ENCODE measurements around the gene MUC20.
"Not testable (repeated sequence)": the region's sequence is repeated elsewhere in the genome, so short reads cannot be mapped to it uniquely, and the experiment has no call there.

The MUC20 gene

DNA sequence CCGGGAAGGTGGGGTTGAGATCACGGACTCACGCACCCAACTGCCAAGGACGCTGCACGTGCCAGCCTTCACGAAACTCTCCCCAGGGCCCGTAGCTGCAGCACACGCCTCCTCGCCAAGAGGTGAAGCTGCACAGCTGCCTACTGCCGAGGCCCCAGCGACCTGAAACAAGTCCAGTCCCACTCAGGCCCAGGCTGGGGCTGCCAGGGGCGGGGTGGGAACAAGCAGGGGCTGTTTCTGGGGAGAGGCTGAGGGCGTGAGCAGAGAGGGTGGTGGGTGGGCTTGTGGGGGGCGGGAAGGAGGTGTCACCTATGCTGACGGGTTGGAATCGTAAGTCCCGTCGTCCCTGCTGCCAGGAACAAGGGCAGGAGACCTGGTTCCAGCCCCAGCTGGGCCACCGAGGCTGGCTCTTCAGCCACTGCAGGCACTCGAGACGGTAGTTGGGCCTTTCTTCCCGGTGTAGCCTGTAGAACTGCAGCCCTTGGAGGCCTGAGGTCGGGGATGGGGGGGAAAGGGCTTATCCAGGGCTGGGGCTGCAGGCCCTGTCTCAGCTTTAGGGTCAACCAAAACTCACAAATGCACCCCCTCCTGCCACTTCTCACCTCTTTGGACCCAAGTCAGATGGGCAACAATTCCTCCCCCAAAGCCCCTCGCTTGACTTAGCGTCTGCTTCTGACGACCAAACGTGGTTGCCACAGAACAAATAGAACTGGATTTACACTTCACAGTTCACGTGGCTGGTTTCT lies 44.4 kb downstream of the MUC20 start:
- no peak overlapping the region for H3K27ac ChIP-seq
- no peak overlapping the region for H3K4me3 ChIP-seq

DNA sequence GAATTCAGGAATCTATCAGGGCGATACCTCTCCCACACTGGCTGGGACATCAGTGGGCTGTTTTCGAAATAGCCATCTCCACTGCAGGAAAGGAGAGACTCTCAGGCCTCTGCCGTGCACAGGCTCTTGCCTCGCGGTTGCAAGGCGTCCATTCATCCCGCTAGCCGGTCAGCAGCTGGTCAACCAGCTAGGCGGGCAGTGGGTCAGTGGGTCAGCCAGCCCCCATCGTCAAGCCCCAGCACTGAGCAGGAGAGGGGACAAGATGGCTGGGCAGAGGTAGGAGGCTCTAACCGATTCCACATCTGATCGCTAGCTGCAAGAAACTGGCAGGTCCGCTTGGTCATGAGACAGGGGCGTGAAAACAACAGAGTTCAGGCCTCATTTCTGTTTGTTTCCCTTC lies 45.9 kb downstream of the MUC20 start:
- Histone ChIP-seq H3K27ac (no peak overlapping the region), H3K4me3 (no peak overlapping the region)

DNA sequence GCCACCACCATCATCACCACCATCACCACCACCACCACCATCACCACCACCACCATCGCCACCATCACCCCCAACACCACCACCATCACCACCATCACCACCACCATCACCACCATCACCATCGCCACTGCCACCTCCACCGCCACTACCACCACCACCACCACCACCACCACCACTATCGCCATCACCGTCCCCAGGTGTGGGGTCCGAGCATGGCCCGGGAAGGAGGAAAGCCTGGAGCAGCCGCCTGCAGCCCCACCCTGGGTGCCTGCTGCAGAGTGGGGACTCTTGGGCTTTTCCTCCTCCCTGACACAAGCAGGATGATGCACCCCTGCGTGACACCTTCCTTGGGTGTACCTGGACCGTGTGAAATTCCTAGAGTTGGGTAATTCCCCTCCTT lies 47.0 kb downstream of the MUC20 start:
- H3K4me3 ChIP-seq = no peak overlapping the region
- H3K27ac ChIP-seq = no peak overlapping the region

DNA sequence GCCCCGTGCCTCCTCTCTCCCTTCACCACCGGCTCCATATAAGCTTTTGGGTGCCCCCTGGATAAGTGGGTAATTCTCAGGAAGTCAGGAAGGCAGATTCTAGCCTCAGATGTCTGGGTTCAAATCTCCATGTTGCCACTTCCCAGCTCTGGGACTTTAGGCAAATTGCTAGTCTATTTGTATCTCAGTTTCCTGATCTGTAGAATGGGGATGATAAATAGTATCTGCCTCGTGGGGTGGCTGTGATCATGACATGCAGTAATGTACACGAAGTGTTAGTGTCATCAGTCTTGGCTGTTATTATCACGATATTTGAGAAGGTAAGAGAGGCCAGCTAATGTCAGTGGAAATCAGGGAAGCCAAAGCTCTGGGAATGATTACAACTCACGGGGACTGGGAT lies 47.6 kb downstream of the MUC20 start:
- no peak overlapping the region for H3K27ac ChIP-seq
- no peak overlapping the region for H3K4me3 ChIP-seq

DNA sequence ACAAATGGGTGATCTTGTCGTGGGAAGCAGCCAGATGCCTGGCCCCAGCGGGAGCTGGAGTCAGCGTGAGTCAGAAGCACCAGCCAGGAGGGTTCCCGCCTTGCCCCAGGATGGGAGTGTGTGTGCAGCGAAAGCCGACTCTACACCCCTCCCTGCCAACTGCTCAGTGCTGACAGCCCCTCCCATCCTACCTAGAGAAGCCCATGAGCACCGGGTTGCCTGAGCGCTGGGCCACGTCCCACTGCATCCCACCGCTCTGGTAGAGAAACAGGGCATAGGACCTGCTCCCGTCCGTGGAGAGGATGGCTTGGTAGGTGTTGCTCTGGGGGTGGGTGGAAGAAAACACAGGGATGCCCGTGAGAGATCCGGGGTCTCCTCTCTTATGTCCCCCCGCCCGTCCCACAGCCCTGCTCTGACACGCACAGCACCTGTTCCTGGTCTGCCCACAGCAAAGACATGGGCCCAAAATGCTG lies 48.1 kb downstream of the MUC20 start:
- Histone ChIP-seq H3K27ac (no peak overlapping the region), H3K4me3 (no peak overlapping the region)

DNA sequence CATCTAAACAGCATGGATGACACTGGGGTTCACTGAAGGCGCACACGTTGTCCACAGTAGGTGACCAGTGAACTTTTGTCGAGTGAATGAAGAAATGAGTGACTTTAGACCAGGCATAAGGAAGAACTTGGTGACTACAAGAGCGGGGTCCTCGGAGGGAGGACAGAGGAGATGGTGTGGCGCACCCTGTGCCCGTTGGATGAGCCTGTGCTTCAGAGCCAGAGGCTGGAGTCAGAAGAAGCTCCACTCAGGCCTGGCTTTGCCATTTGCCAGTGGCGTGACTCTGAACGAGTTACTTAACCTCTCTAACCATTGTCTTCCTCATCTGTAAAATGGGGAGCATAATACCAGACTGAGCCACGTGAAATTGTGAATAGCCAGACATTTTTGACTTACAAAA lies 48.8 kb downstream of the MUC20 start:
- H3K27ac ChIP-seq = no peak overlapping the region
- H3K4me3 ChIP-seq = no peak overlapping the region

DNA sequence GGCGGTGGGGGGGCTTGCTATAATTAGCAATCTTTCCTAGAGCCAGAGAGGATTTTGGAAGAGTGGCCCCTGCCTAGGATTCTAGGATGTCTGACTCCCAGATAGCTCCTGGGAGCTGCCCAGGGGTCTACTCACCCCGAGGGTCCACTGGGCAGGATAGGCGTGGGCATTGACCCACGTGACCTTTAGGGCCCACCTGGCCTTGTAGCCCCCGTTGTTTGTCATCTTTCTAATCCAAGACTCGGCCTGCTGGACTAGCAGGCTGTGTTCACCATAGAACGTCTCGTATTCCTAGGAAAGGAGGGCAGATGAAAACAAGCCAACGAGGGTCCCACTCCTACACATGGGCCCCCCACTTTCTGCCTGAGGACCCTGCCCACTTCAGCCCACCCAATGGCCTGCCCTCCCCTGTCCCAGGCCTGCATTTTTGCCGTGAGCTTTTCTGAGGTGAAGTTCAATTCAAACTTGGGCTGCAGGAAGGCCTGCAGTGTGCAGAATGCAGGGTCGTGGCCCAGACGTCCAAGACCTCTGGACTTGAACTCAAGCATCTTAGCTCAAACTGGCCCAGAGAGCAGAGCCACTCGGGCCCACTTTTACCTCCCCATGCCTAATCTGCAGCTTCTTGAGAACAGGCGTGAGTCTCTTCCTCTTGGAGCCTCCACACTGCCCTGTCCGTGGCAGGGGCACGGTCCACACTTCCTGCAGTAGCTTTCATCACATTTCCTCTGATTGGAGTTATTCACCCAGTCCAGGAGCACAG lies 49.5 kb downstream of the MUC20 start:
- Histone ChIP-seq H3K27ac (no peak overlapping the region), H3K4me3 (no peak overlapping the region)

DNA sequence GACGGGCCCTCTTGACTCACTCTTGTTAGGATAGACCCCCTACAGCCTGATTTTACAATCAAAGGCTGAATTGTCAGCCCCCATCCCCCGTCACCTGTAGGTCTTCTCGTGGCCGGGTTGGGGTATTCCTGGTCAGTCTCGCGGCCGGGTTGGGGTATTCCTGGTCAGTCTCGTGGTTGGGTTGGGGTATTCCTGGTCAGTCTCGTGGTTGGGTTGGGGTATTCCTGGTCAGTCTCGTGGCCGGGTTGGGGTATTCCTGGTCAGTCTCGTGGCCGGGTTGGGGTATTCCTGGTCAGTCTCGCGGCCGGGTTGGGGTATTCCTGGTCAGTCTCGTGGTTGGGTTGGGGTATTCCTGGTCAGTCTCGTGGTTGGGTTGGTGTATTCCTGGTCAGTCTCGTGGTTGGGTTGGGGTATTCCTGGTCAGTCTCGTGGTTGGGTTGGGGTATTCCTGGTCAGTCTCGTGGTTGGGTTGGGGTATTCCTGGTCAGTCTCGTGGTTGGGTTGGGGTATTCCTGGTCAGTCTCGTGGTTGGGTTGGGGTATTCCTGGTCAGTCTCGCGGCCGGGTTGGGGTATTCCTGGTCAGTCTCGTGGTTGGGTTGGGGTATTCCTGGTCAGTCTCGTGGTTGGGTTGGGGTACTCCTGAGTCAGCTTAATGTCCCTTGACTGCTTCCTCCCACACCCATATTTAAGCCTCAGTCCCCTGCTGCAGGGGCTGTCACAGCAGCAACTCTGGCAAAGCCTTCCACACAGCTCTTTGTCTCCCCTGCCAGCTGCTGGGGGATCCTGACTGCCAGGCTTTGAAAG lies 50.3 kb downstream of the MUC20 start:
- H3K4me3 ChIP-seq, H3K27ac ChIP-seq: not testable (repeated sequence)

DNA sequence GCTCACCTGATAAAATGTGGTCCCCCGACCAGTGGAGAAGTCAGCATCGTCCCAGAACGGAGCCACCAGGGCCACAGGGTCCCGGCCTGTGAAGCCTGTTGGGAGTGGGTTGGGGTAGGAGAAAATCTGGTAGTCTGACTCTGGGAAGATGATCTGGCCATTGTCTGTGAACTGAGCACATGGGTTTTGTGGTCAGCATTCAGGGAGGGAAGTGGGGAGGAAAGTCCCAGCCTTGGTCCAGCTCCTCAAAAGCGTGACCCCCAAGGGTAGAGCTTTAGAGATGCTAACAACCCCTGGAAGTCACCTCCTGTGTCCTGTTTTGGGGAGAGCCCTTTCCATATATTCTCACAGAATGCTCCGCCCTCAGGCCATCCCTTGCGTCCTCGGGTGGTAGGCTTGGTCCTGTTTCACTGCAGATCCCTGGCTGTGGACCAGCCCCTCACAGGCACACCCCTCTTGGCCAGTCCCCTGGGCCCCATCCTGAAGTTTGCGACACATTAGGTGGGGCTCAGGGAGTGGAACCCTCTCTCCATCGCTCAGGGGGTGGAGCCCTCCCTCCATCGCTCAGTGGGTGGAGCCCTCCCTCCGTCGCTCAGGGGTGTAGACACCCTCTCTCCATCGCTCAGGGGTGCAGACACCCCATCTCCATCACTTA lies 51.0 kb downstream of the MUC20 start:
- Histone ChIP-seq H3K27ac (no peak overlapping the region), H3K4me3 (no peak overlapping the region)

DNA sequence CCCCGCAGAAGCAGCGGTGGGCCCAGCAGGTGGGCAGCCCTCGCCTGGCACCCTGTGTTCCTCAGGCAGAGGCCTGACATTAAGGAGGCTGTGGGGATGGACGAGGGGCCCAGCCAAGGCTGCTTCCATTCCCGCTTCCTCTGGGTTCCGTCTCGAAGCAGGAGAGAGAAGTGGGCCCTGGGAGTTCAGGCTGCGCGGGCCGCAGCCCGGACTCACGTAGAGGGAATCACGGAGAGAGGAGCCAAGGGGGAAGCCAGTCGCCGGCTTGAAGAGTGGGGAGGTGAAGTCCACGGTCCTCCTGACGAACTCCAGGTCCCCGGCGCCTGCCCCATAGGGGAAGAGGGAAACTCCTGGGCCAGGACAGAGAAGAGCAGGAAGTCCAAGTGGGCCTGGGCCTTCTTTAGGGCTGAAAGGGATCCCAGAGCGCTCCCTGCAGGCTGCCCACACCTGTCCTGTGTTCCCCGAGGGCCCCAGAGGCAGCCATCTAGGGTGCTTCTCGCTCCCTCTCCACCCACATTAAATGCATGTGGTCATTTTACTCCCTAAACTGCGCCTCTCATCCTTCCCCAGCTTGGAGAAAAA lies 53.3 kb downstream of the MUC20 start:
- H3K27ac ChIP-seq = no peak overlapping the region
- H3K4me3 ChIP-seq = no peak overlapping the region

DNA sequence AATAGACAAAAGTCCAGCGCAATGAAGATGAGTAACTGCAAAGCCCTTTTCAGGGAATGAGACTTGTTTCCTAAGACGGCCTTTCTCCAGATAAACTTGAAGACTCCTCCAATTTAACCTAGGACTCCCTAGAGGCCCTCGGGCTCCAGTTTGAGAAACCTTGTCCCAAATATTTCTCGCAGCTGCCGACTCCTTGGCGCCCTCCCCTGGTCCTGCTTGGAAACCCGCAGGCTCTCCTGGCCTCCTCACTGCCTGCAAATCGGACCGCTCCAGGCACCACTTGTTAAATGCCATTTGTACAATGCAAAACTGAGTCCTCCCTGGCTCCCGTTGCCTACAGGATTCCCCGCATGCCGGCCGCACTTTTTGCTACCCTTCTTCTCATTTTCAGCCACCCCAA lies 54.1 kb downstream of the MUC20 start:
- no peak overlapping the region for H3K4me3 ChIP-seq
- H3K27ac ChIP-seq = no peak overlapping the region

DNA sequence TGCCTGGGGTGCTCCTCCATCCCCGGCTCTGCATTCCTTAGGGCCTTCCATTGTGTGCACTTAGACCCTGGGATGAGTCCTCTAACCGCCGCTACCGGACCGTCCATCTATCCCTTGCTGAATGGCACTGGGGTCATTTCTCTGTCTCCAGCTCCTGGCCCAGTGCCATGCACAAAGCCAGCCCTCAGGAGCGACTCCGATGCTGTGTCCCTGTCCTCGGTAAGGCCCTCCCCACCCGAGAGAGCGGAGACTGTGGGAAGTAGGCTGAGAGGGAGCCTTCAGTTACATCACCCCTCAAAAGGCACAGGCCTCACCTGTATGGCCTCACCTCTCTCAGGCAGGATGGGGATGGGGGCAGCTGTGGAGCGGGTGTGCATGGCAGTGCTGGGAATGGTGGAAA lies 57.2 kb downstream of the MUC20 start:
- Histone ChIP-seq H3K27ac (no peak overlapping the region), H3K4me3 (no peak overlapping the region)

DNA sequence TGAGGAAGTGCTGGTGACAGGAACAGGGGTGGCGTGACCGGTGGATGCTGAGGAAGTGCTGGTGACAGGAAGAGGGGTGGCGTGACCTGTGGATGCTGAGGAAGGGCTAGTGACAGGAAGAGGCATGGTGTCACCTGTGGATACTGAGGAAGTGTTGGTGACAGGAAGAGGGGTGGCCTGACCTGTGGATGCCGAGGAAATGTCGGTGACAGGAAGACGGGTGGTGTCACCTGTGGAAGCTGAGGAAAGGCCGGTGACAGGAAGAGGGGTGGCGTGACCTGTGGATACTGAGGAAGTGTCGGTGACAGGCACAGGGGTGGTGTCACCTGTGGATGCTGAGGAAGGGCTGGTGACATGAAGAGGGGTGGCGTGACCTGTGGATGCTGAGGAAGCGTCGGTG lies 60.5 kb downstream of the MUC20 start:
- not testable (repeated sequence) for H3K4me3 ChIP-seq, H3K27ac ChIP-seq

Measured in skin epidermis (tissue), 12 donors.